8988T (cell line): Measurements from ENCODE around the gene LRIG2.
A peak's percentile ranks its signal among the peaks of the same experiment; 100 is the strongest.
"Not testable (repeated sequence)": the region's sequence is repeated elsewhere in the genome, so short reads cannot be mapped to it uniquely, and the experiment has no call there.

Source experiments
- DNase-seq: peaks from one replicate; pipeline ENCODE4 v3.0.0; 2011

Gene LRIG2

DNA sequence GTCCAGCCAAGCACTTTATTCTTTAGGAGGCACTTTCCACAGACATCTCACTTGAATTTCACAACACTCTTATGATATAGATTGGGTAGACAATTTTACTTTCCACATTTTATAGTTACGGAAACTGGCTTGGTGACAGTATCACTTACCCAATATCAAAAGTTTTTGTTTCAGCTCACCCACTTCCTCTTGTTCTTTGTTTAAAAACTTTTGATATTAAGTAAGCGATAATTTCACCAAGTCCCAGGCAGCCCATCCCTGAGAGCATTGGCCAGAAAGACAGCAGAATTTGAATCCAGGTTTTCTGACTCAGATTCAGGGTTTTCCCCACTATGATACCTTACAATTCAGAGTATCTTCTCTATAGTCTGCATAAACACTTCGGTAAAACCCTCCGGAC is 60.0 kb downstream of the LRIG2 start:
- DNase-seq, result no peak

DNA sequence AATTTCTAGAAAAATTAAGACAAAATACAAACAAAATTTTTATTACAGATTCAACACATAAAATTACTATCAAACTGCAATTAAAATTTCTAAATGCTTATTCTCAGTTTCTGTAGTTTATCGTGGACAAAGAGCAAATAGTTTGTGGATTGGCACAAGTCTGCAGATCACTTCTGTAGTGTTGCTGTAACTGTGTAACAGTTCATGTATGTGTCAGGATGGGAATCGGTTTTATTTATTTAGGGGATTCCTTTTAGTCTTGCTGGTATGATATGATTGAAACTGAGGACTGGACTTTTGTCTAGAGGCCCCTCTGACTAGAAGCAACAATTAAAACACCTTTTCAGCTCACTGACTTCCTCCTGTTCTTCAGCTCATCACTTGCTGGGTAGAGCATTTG is 60.8 kb downstream of the LRIG2 start:
- DNase-seq, result no peak

DNA sequence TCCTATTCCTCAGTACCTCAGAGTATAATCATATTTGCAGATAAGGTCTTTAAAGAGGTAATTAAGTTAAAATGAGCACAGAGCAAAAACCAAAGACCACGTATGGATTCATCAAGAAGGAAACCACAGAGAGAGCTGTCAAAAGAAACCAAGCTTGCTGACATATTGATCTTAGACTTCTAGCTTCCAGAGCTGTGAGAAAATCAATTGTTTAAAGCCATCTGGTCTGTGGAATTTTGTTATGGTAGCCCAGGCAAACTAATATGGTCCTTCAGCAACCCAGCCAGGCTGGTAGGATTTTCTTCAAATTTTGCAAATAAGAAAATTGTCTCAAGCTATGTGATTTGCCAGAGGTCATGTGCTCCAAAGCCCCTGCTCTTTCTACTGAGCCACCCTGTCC is 62.5 kb downstream of the LRIG2 start:
- no peak for DNase-seq

DNA sequence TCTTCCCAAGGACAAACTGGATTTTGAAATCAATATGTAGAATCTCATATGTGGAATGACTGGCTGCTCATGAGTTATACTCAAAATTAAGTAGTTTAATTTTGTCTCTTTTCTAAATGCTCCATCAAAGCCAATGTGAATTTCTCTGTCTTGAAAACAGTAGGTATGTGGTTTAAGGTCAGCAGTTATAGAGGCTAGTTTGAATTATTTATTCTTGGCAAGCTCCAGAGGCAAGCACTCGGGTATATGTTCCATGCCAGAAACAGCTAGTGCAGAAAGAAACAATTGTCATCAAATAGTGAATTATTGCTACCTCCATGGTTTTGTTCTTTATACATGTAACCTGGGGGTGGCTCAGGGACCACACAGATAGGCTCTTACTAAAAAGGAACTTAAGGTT is 63.5 kb downstream of the LRIG2 start:
- no peak for DNase-seq

DNA sequence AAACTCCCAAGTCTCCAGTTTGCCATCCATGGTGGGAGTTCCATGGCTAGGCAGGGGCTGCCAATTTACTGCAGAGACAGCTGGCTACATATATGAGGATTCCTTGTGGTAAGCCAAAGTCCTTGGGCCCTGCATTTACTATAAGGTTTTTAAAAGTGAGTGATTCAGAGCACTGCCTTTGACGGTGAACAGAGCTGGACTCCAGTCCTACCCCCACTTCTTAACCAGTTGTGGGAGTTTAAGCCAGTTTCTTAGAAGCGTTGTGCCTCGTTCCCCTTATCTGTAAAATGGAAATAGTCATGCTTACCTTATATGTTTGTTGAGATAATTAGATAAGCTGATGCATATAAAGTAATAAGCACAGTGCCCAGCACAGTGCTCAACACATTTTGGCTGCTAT is 64.6 kb downstream of the LRIG2 start:
- no peak for DNase-seq

DNA sequence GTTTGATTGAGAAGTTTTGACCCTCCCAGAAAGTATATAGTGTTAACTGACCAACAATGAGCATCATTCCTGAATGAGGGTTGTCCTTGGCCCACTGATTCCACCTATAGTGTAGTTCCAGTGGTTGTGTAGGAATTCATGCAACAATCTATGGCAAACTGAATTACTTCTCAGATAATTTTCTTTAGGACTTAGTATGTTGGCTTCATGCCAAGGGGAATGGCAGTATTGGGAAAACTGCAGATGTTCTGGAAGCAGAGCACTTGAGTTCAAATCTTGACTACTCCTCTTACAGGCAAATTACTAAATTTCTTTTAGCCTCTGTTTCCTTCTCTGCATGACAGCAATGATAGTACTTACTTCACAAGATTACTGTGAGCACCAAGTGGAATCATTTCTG is 65.8 kb downstream of the LRIG2 start:
- DNase-seq, result no peak

DNA sequence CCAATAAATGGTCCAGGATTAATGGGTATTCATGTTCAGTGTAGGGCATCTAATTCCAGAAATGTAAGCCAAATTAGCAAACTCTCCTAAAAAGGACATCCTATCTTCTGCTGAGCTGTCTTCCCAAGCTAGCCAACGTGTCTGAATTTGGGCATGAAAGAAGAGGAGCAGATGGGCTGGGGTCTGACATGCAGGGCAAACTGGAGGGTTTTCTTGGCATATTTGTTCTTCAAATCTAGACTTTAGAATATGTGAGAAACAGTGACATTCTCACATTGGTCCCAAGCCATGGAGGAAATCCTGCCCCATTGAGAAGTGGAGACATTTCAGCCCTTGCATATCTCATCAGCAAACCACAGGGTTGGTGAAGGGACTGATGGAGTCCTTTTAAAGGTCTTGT is 67.2 kb downstream of the LRIG2 start:
- DNase-seq, result no peak

DNA sequence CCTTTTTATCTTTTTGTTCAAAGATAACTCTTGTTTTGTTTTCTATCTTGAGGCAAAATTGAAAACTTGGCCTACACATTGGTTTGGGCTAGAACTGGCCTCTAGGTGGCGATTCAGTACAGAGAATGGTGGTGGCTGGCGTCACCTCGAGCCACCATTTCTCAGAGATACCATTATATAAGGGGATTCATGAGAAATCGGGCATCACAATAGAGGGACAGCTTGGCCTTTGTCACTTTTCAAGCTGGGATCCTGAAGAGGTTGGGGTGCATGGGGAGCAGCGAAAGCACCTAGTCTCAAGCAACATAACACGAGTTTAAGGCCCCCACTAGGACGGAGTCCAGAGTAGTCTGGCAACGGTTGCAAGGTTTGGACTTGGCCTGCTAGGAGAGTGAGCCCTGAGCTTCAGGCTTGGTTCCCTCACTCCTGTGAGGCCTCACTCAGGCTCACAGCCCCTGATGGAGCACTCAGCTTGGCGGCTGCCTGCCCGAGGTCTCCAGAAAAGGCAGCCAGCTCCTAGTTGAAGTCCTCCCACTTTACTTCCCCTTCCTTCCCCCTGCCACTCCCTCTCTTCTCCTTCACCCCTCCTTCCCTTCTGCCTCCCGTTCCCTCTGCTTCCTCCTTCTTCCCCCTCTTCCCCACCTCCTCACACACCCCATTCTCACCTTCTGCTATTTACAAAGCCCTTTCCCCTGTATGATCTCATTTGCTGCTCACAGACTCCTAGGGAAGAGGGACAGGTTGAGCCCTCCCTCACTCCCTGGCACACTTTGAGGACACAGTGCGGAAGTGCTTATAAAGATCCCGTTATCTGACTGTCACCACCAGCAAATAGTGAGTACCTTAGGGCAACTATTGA is 67.8 kb downstream of the LRIG2 start:
- peak; percentile 42 for DNase-seq

DNA sequence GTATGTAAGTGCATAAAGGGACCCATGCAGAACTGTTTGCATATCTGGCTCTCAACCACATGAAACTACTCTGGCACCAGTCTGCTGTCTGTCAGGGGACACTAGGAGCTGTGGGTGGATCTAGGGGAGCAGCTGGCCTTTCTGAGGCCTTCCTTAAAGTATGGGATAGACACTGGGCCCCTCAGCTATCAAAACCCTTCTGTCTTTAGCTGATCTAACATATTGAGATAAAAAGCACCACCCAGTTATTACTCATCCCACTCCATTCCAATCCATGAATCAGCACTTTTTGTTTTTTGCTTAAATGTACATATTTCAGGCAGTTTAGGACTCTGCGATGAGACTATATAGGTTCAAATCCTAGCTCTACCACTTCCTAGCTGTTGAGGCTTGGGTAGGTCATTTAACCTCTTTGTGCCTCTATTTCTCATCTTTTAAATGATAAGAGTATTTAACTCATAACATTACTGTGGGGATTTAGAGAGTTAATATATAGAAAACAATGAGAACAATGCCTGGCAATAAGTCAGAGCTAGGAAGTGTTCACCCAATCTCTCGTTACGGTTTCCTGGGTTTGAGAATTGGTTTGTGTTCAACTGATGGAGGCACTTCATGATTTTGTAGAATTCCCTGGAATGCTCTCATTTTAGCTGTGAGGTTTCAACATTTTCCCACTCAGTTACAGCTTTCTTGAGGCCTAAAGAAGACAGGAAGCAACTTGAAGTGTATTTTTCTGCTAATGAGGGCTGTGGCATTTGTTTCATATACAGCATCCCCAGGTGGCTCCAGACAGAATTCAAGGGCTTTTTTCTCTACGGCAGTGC is 68.9 kb downstream of the LRIG2 start:
- DNase-seq, result no peak

DNA sequence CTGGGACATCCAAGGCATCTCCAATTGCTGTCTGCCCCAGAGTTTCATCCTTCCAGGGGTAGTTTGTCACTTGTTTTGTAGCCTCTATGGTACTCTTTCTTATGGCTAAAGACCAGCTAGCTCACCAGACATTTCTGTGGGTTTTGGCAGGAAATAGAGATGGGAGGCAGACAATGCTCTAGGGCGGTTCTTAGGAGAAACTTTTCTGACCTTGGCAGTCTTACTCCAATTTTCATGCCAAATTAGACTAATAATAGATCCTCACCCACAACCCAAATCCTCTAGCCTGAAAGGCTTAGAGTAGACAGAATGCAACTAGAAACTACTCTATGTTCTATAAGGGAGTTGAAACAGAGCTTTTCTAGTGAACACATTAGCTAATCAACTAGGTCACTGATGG is 69.8 kb downstream of the LRIG2 start:
- DNase-seq, result no peak

DNA sequence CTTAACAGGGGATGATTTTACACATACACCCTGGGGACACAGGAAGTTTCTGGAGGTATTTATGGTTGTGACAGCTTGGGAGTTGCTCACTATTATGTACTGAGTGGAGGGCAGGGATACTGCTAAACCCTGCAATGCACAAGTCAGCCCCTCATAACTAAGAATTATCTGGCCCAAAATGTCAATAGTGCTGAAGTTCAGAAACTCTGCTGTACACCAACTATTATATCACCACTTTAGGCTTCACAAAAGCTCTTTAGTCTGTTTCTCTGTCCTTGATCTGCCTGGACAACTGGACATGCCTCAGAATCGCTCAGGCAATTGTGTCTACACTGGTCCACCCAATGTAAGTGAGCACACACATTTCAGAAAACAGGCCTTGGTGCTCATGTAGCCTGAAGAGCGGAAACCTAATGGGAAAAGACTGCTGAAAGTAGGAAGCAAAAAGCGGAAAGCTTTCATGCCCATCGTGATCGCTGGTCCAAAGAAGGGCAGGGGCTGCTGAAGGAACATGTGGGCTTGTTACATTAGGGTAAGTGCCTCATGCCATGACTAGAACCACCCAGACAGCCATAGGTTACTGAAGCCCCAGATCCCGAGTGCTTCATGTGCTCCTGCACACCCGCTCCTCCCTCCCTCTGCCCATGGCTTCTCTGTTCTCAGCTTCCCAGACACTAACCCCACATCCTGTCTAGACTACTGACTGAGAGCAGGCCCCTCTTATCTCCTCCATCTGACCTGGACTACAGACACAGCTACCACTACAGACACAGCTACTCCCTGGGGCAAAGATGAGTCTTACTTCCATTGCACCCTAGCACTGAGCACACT is 73.5 kb downstream of the LRIG2 start:
- no peak for DNase-seq

DNA sequence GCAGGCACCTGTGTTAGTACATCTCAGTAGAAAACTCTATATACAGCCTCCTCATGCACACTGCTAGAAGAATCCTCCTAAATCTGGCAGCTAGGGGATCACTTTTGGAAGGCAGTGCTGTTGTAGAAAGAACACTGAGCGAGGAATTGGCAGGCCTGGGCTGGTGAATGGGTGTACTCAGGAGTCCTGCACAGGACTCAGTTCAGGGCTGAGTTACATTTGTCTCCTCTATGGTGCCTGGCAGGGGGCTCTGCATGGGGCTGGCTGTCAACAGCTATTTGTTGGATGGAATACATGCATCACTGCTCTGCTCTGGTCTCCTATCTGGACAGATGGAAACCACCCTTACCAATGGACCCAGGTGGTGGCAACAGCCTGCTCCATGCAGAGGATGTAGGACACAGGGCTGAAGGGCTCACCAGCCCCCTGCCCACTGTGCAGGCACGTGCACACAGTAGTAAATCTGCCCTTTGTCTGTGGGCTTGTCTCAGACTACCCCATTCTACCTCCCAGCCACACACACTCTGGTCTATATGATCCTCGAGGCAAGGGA is 74.2 kb downstream of the LRIG2 start:
- no peak for DNase-seq

DNA sequence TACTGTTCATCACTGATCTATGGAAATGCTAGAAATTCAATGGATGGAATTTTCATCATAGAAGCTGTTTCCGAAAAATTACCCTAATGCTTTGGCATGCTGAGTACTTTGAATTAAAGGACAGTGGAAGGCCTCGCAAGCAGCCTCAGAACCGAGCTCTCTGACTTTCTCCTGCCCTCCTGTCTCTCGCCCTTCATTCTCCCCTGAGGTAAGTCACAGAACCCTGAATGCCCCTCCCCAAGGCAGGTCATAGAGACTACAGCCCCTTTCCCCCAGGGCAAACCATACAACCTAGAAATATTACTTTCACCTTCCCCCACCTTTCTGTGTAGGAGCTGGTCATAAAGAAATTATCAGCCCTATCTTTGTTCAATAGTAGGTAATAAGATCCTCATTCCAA is 74.8 kb downstream of the LRIG2 start:
- no peak for DNase-seq

DNA sequence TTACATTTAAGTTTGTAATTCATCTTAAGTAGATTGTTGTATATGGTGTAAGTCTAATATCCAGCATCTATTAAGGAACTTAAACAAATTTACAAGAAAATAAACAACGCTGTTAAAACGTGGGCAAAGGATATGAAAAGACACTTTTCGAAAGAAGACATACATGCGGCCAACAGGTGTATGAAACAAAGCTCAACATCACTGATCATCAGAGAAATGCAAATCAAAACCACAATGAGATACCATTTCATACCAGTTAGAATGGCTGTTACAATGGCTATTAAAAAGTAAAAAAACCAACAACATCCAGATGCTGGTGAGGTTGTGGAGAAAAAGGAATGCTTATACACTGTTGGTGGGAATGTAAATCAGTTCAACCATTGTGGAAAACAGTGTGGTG is 77.5 kb downstream of the LRIG2 start:
- DNase-seq, result not testable (repeated sequence)

DNA sequence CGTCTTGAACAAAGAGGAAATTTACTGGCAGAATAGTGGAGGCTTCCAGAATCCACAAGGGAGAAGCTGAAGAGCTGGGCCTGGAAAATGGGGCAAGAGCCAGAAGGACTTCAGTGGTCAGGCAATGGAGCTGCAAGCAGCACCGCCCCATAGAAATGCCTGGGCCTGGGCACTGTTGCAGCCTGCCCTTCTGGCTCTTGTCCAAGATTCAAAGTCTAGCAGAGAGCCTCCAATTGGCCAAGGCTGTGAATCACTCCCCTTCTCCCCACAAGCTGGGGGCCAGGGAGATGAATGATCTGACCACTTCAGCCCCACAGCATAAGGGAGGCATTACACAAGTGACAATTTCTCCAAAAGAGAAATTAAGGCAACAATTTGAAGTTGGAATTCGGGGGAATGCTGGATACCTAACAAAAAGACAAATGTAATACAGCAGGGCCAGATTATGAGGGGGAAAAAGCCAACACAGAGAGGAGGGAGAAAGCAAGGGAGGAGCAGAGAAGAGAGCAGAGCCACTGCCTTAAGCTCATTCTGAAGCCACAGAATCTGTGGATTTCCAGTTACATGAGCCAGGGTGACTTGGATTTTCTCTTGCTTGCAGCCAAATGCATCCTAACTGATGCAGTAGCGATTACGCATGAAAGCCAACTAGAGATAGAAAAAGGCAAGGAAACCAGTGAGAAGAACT is 80.3 kb downstream of the LRIG2 start:
- no peak for DNase-seq

DNA sequence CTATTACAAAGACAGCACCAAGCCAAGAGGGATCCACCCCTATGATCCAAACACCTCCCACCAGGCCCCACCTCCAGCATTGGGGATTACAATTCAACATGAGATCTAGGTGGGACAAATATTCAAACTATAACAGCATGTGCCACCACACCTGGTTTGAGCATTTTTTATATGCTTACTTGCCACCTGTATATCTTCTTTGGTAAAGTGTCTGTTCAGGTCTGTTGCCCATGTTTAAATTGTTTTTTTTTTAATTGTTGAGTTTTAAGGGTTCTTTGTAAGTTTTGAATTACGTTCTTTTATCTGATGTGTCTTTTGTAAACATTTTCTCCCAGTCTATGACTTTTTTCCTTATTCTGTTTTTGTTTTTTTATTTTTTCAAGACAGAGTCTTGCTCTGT is 83.4 kb downstream of the LRIG2 start:
- no peak for DNase-seq

DNA sequence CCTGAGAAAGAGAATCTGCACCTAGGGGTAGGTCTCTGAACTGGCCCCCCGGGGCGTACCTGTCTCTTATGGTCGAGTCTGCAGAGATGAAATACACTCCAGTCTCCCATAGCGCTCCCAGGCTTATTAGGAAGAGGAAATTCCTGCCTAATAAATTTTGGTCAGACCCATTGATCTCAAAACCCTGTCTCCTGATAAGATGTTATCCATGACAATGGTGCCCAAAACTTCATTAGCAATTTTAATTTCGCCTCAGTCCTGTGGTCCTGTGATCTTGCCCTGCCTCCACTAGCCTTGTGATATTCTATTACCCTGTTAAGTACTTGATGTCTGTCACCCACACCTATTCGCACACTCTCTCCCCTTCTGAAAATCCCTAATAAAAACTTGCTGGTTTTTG is 85.7 kb downstream of the LRIG2 start:
- DNase-seq, result not testable (repeated sequence)

DNA sequence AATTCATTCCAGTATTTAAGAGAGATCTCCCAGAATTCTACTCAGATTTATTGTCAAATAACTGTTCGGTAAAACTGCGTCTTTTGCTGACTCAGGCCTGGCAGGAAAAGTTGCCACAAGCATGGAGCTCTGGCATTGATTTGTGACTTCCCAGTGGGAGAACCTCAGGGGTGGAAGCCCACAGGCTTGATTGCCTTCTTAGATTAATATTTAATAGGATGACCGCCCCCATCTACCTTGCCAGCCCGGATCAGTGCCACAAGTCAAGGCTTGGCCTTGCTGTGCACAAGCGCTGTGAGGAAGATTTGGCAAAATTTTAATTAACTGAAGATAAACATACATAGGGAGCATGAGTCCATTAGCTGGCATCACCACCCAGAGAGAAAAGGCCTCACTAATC is 93.5 kb downstream of the LRIG2 start:
- DNase-seq, result no peak

DNA sequence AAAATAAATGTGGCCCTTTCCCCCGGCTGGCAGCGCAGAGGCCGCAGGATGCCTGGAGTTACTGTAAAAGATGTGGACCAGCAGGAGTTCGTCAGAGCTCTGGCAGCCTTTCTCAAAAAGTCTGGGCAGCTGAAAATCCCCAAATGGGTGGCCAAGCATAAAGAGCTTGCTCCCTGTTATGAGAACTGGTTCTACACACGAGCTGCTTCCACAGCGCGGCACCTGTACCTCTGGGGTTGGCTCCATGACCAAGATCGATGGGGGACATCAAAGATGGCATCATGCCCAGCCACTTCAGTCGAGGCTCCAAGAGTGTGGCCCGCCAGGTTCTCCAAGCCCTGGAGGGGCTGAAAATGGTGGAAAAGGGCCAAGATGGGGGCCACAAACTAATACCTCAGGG is 95.9 kb downstream of the LRIG2 start:
- no peak for DNase-seq

DNA sequence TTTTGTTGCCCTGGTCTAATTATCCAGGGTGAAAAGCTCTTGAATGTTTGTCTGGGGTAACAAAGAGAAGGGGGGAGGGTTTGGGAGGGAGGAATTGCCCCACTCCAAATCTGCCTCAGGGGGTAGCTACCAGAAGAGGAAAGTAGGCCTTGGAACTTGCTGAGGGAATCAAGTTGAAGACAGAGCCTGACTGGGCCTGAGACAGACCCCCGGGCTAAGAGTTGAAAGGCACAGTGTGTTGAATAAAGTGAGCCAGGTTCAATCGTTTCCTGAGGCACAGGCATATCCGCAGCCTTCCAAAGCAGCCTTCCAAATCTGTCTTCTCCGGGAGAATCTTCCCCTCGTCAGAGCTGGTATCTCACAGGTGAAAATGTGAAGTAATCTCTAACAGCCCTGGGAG is 96.6 kb downstream of the LRIG2 start:
- no peak for DNase-seq

DNA sequence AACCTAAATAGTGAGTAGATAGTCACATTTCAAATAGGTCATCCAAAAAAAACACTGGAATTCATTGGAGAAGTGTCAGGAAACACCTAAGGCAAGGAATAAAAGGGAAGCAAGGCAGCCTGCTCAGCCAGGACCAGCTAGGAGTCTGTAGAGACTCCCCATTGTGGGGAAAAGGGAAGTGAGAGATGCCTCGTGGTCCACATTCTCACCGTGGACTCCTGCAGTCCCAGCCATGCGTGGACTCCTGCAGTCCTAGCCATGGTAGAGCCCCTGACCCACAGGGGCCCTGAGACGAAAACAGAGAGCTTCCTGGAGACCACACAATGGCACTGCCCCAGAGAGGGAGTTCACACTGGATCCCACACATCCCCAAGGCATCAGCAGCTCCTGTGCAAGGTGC is 97.5 kb downstream of the LRIG2 start:
- DNase-seq, result no peak

DNA sequence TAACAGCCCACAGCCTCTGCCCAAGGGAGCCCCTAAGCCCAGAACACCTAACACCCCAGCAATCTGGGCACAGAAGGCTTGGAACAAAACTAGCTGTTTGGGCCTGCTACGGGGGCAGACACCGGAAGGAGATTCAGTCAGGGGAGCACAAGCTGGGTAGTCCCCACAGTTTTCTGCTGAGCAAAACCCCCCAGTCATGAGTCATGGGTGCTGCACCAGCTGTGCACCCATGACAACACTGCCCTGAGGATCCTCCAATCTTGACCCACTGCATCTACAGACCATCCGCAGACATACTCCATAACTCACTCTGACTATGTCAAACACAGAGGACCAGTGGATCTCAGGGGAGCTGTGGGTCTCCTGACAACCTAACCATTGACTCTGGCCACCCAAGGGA is 105.1 kb downstream of the LRIG2 start:
- no peak for DNase-seq

DNA sequence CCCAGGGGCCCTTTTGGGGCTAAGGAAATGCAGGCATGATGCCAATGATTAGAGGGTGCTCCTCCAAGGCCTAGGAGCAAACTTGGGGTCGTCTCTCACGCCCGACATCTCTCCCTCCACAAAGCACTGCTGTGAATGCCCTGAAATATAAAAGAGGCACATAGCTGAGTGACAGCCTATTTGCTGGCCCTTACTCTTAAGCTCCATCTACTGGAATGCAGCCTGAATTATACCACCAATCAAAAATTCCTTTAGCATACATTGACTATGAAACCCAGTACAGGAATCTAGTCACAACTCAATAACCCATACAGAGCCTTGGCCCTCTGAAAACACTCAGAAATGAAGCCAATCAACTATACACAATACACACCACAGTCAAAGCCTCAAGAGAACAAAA is 105.5 kb downstream of the LRIG2 start:
- no peak for DNase-seq
